RPMI8226 (cell line): Measurements from ENCODE around the gene WIPF2.
"Not testable (repeated sequence)": the region's sequence is repeated elsewhere in the genome, so short reads cannot be mapped to it uniquely, and the experiment has no call there.

Experiments used
- DNase-seq: peaks from one replicate; pipeline ENCODE4 v3.0.0-alpha.2; 2015

WIPF2 gene

GRCh38 chr17:40299159-40299757 lies 80.2 kb downstream of the WIPF2 start:
- not testable (repeated sequence) for DNase-seq

- DNase-seq: no peak
Observed at GRCh38 chr17:40301315-40301714, 82.2 kb downstream of the WIPF2 start.

GRCh38 chr17:40303009-40303657 lies 84.0 kb downstream of the WIPF2 start:
- peak; percentile 61 for DNase-seq

GRCh38 chr17:40303708-40304551 lies 84.8 kb downstream of the WIPF2 start:
- no peak for DNase-seq

- not testable (repeated sequence) for DNase-seq
Observed at GRCh38 chr17:40304552-40304863, 85.4 kb downstream of the WIPF2 start.

GRCh38 chr17:40304866-40305265 lies 85.8 kb downstream of the WIPF2 start:
- DNase-seq: not testable (repeated sequence)

GRCh38 chr17:40306395-40306794 lies 87.3 kb downstream of the WIPF2 start:
- no peak for DNase-seq

GRCh38 chr17:40307001-40307730 lies 88.1 kb downstream of the WIPF2 start:
- peak; percentile 40 for DNase-seq

GRCh38 chr17:40307740-40308239 lies 88.7 kb downstream of the WIPF2 start:
- no peak for DNase-seq

- no peak for DNase-seq
Observed at GRCh38 chr17:40309031-40309948, 90.2 kb downstream of the WIPF2 start, which contains the start of gene RARA. RARA (plus strand) TSS chr17:40309180; CDS start chr17:40331219, 22,039 bp downstream.

GRCh38 chr17:40309949-40310510 lies 90.9 kb downstream of the WIPF2 start:
- peak; percentile 37 for DNase-seq

- DNase-seq: peak; percentile 39
Observed at GRCh38 chr17:40310882-40311391, 91.8 kb downstream of the WIPF2 start.

- peak; percentile 85 for DNase-seq
Observed at GRCh38 chr17:40311575-40311974, 92.5 kb downstream of the WIPF2 start.

GRCh38 chr17:40312131-40312731 lies 93.1 kb downstream of the WIPF2 start:
- DNase-seq: peak; percentile 52

- peak; percentile 48 for DNase-seq
Observed at GRCh38 chr17:40312893-40313667, 94.0 kb downstream of the WIPF2 start.

GRCh38 chr17:40313668-40314583 lies 94.8 kb downstream of the WIPF2 start:
- DNase-seq: peak; percentile 57

- peak; percentile 96 for DNase-seq
Observed at GRCh38 chr17:40314584-40314956, 95.5 kb downstream of the WIPF2 start.

GRCh38 chr17:40315206-40315605 lies 96.1 kb downstream of the WIPF2 start:
- no peak for DNase-seq
